Motor neuron (in vitro differentiated cells): ENCODE data around the gene GIGYF2. TPM values are rescaled to one million over a fixed set of nuclear protein-coding genes. Genes with fewer than 3 reads are reported as not detected.

ENCODE experiments used
- ATAC-seq, 8 experiments: fragments of 200-7000 bp; cut with Tn5 transposase; replicated peaks in 6 of 8; 2 replicates each; pipeline ENCODE4 v1.8.0; 2021; ENCODE audit warnings: mild to moderate bottlenecking in 8 of 8, moderate library complexity in 8 of 8
- H3K27ac ChIP-seq, 2 donors: fragments of 250-450 bp; sonication (Bioruptor Pico); 2 replicates each; pipeline ENCODE4 v1.9.0; 2021; ENCODE audit warnings: antibody characterized with exemption in 2 of 2, mild to moderate bottlenecking in 2 of 2, moderate library complexity in 1 of 2
- H3K4me1 ChIP-seq, 2 donors: fragments of 250-450 bp; sonication (Bioruptor Pico); replicated peaks in 1 of 2; 2 replicates each; pipeline ENCODE4 v1.6.1; 2021; ENCODE audit warnings: antibody characterized with exemption in 2 of 2, mild to moderate bottlenecking in 2 of 2, moderate library complexity in 1 of 2
- H3K4me3 ChIP-seq, 5 donors: fragments of 250-450 bp; sonication (Bioruptor Pico); 2 replicates each; pipeline ENCODE4 v1.9.0; 2021; ENCODE audit warnings: antibody characterized with exemption in 5 of 5, mild to moderate bottlenecking in 5 of 5, moderate library complexity in 4 of 5
- WGBS, 10 experiments: fragments of 450-650 bp; shearing (Covaris generic); methylation state at CpG; one replicate each; pipeline ENCODE4 v1.0.0; 2022; 5-methylcytosine and 5-hydroxymethylcytosine counted together
- in situ Hi-C, 9 experiments: fragments of 400-800 bp; cut with MboI; loops; one replicate each; pipeline ENCODE4 v1.15.0; 2021; ENCODE audit warnings: low sequenced_read_pairs in 9 of 9, low pct_unique_long_range_greater_than_20kb in 2 of 9; ENCODE audit not compliant: unreplicated experiment in 9 of 9
- total RNA-seq, 8 experiments: library from RNA; unstranded; fragments of 300-600 nt; gene quantifications; 2 replicates each; pipeline versions ENCODE4 v1.2.3 to v1.2.4, GENCODE V29; 2022

GIGYF2 gene
- total RNA-seq, 8 experiments from 2014 or later: 43.9 to 74.2 (median 53.6) TPM

DNA sequence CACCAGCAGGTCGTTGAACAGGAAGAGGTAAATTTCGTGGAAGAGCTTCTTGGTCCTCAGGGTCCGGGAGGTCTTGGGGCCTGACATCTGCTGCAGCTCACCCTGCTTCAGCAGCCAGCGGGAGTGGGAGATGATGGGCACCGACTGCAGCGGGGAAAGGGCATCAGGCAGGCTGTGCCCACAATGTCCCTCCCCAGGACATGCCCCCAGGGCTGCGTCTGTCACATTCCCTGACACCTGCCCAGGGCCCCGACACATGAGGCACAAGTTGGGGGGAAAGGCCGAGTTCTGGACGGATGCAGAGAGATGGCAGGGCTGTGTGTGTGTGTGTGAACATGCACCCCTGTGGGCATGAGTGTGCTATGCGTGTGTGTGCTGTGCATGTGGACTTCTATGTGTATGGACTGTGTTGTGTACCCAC lies 186.9 kb downstream of the GIGYF2 start:
- ATAC-seq: peak in 1 of 8 experiments; percentile 3
- WGBS, 10 experiments: 60 to 80% methylated on average over 1 to 7 of the region's 11 CpGs; no CpG with 5 or more reads in 8 of the 10 experiments
- no peaks in the 10 kb centered on the region for H3K4me1 ChIP-seq
- no peak overlapping the region for H3K27ac ChIP-seq
- H3K4me3 ChIP-seq: no peak overlapping the region
- in situ Hi-C loops: no loop called here

DNA sequence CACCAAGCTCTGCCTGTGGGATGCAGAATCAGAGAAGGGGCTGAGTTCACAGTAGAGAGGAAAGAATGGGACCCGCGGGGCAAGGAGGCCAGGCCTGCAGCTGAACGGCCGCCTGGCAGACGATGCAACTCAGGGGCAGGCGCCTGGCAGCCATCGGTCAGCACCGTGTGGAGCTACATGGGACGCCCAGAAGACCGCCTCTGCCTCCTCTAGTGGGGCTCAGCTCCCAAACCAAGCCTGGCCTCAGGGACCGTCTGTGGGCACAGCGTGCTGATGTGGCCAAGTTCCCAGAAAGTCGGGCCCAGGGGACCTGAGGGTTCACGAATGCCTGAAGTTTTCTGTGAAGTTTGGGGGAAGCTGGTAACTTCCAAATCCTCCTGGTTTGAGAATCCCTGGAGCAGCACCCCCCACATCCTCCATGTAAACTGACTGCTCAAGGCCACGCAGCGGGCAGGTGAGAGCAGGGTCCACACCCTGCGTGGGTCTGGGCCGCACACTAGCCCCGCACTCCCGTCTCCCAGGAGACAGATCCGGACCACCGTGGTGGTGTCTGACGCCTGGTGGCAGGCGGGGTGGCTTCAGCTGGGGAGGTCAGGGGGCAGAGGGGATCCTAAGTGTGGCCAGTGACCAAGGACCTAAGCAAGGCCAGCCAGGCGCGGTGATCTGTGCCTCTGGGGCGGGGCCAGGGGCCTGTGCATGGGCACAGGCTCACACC lies 187.6 kb downstream of the GIGYF2 start:
- in situ Hi-C loops: no loop called here
- 70 to 95% (median 93%) methylated on average over 2 to 14 of the region's 27 CpGs; no CpG with 5 or more reads in 5 of the 10 experiments for WGBS, 10 experiments
- no peak overlapping the region for H3K27ac ChIP-seq
- H3K4me1 ChIP-seq: no peaks in the 10 kb centered on the region
- peak in 2 of 8 experiments; percentile 12 to 15 for ATAC-seq
- H3K4me3 ChIP-seq: no peak overlapping the region

DNA sequence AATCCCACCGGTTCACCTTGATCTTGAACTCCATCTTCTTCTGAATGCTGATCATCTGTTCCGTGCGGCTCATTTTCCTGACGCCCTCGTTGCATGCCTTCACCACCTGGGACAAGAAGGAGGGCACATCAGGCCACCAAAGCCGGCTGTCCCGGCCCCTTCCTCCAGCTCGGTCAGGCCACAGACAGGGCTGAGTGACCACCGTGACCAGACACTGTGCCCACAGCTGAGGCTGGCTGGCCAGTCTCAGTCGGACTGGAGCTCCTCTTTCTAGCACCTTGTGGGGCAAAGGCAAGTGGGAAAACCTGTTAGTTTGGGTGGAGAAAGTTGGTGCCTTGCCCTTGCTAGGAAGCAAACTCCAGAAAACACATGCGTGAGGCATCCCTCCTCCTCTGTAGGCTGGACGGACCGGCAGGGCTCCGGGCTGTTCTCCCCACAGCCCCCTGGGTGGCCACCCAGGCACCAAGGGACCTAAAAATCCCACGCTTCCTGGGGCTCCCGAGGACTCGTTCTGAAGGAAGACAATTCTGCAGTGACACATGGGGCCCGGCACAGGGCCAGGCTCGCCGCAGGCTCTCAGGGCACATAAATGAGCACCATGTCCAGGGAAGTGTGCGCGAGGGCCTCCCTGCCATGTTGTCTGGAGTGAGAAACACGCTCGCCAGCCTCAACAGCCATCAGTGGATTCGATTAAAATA lies 188.3 kb downstream of the GIGYF2 start:
- ATAC-seq: no peak
- 75 to 100% (median 93%) methylated on average over 1 to 12 of the region's 25 CpGs; no CpG with 5 or more reads in 4 of the 10 experiments for WGBS, 10 experiments
- H3K4me3 ChIP-seq: no peak overlapping the region
- H3K4me1 ChIP-seq: no peaks in the 10 kb centered on the region
- H3K27ac ChIP-seq: no peak overlapping the region
- in situ Hi-C loops: no loop called here

DNA sequence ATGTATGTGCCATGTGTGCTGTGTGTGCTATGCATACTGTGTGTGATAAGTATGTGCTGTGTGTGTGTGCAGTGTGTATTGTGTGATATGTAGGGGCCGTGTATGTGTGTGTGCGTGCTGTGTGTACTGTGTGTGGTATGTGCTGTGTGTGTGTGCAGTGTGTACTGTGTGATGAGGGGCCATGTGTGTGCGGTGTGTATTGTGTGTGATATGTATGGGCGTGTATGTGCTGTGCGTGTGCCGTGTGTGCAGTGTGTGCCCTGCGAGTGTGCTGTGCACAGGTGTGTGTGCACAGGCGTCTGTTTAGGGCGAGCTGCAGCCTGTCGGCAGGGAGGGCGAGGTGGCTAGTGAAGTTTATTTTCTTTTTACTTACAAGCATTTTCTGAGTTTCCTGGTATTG lies 189.0 kb downstream of the GIGYF2 start:
- WGBS, 10 experiments: 83 to 98% (median 94%) methylated on average over 2 to 9 of the region's 11 CpGs; no CpG with 5 or more reads in 4 of the 10 experiments
- H3K4me1 ChIP-seq: peaks cover 5% of the 10 kb centered on the region in 2 donors
- H3K4me3 ChIP-seq: no peak overlapping the region
- no peak overlapping the region for H3K27ac ChIP-seq
- no peak for ATAC-seq
- in situ Hi-C loops: no loop called here

DNA sequence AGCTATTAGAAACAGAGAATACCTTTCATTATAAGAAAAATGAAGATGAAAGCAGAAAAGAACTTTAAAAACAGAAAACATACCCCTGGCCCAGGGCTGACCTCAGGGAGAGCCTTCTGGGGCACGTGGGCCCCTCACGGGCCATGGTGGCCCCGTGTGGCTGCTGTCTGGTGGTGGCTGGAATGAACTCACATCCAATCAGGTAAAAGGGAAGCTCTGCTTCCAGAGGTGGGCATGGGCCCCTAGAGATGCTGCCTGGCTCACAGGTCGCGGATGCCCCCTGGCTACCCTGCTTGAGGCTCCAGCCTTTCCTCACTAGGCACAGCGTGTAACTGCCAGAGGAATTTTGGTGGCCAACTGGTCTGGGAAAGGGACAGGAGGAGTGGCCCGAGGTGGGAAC lies 189.5 kb downstream of the GIGYF2 start:
- Histone ChIP-seq H3K4me1 (peaks cover 7 to 8% of the 10 kb centered on the region in 2 donors), H3K4me3 (no peak overlapping the region), H3K27ac (no peak overlapping the region)
- in situ Hi-C loops: no loop called here
- ATAC-seq: no peak
- whole genome bisulfite sequencing, 10 experiments: 71 to 93% (median 83%) methylated on average over 2 to 5 of the region's 7 CpGs; no CpG with 5 or more reads in 3 of the 10 experiments

DNA sequence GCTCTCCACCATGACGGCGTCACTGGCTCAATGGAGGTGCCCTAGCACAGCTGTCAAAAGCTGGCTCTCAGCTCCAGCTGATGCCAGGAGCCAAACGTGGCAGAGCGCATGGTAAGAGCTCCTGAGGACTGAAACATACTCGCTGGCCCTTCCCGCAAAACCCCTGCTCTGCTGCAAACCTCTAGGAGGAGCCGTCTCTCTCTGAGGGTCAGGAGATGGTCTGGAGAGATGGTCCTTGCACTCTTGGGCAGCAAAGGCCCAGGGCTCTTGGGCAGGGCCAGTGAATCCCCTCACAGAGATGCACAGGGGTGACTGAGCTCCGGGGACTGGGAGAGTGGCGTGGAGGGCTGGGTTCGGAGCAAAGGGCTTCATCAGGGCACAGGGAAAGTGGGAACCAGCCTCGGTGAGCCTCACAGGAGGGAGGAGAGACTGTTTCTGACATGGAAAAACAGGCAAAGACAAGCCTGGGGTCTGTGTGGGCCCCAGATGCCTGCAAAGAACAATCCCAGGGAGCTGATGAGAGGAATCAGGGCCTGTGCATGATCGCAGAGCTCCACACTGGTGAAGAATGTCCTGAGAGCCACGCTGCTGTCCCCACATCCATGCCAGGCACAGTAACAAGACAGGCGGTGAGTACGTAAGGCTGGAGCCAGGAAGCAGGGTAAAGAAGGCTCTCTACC lies 190.2 kb downstream of the GIGYF2 start:
- 67 to 100% (median 87%) methylated on average over 1 to 12 of the region's 15 CpGs; no CpG with 5 or more reads in 3 of the 10 experiments for WGBS, 10 experiments
- in situ Hi-C loops: no loop called here
- Histone ChIP-seq H3K27ac (no peak overlapping the region), H3K4me3 (no peak overlapping the region), H3K4me1 (peaks cover 7 to 8% of the 10 kb centered on the region in 2 donors)
- ATAC-seq: peak in 2 of 8 experiments; percentile 34 to 38

DNA sequence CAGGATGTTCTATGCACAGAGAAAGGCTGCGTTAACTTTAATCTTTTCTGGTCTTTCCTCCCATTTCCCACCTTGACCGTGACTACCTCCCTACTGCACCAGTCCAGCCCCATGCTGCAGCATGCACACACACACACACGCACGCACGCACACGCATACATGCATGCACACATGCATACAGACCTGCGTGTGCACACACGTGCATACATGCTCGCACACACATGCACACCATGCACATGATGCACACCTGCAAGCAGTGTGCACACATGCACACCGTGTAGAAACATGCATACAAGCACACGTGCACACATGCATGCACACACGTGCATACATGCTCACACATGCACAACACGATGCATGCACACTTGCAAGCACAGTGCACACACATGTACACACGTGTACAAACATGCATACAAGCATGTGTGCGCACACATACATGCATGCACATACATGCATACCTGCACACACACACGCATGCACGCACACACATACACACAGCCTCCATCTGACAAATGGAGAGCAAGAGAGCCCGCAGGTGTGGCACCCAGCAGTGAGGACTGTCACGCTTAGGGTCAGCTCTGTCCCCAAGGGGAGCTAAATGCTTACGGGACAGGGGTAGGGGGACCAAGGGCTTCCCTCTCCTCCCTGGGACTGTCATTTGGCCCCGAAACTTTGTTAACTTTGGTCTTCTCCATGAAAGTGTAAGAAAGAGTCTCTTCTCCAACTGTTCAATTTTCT lies 191.1 kb downstream of the GIGYF2 start:
- 81 to 100% (median 86%) methylated on average over 1 to 14 of the region's 21 CpGs; no CpG with 5 or more reads in 3 of the 10 experiments for WGBS, 10 experiments
- no peak for ATAC-seq
- in situ Hi-C loops: no loop called here
- Histone ChIP-seq H3K4me3 (no peak overlapping the region), H3K4me1 (peaks cover 7 to 8% of the 10 kb centered on the region in 2 donors), H3K27ac (no peak overlapping the region)

DNA sequence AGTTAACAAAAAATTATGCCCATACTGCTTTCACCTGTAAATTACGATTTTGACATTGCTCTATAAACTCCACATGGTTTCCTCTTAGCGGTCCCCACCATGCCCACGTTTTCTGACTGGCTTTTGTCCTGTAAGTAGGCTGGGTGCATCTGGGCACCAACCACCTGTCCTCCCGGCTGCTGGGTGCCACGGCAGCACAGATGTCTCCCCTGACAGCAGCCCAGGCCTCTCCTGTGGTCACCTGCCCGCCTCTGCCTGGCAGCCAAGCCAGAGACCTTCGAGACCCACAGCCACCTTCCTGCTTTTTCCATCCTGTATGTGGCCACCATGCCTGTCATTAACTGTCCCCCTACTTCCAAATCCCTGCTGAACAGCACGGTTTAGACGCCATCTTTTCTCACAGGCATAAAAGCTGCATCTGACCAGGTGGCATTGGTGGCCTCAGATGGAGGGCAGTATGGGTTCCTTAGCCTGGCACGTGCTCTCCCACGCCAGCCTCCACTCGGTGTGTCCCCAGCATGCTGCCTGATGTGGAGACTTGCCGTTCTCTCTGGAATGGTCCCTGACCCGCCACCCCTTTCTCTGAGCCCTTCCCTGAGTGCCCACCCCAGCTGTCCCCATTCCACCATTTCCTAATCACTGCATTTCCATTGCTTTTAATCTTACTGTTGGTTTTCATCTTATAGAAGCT lies 191.9 kb downstream of the GIGYF2 start:
- in situ Hi-C loops: no loop called here
- ATAC-seq: no peak
- Histone ChIP-seq H3K4me1 (peaks cover 7 to 8% of the 10 kb centered on the region in 2 donors), H3K27ac (no peak overlapping the region), H3K4me3 (no peak overlapping the region)
- WGBS, 10 experiments: 10 to 92% (median 80%) methylated on average over 1 to 8 of the region's 14 CpGs; no CpG with 5 or more reads in 3 of the 10 experiments

DNA sequence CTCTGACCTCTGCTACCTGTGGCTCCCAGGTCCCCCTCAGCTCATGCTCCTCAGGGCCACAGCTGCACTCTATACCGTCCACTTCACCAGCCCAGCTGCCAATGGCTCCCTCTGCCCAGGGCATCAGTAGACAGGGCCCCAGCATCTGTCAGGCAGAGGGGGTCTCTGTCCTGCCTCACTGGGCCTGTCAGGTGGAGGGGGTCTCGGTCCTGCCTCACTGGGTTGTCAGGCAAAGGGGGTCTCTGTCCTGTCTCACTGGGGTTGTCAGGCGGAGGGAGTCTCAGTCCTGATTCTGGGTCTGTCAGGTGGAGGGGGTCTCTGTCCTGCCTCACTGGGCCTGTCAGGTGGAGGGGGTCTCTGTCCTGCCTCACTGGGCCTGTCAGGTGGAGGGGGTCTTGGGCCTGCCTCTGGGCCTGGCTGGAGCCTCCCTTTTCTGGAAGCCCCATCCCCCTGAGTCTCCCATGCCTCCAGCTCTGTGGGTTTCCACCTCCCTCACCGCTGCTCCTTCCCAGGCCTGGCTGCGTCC lies 192.8 kb downstream of the GIGYF2 start:
- Histone ChIP-seq H3K4me1 (peaks cover 7 to 8% of the 10 kb centered on the region in 2 donors), H3K4me3 (no peak overlapping the region), H3K27ac (no peak overlapping the region)
- no peak for ATAC-seq
- WGBS, 10 experiments: 48 to 100% (median 85%) methylated on average over 1 to 2 of the region's 5 CpGs; no CpG with 5 or more reads in 4 of the 10 experiments
- in situ Hi-C loops: no loop called here

DNA sequence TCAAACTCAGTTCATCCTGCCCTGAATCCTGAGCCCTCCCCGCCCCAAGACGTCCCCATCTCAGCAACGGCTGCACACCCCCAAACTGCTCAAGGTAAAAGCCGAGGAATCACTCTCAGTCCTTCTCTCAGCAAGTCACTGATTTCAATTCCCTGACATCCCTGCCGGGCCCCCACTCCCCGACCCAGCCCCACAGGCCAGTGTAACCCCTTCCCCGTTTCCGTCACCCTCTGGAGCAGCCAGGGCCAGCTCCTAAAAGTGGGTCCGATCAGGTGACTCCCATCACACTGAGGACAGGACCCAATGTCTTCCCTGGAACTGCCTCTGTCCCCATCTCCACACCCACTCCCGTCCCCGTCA lies 193.4 kb downstream of the GIGYF2 start:
- H3K4me1 ChIP-seq: peaks cover 7 to 8% of the 10 kb centered on the region in 2 donors
- H3K27ac ChIP-seq: no peak overlapping the region
- 90 to 100% (median 100%) methylated on average over 1 to 2 of the region's 11 CpGs; no CpG with 5 or more reads in 7 of the 10 experiments for WGBS, 10 experiments
- no peak overlapping the region for H3K4me3 ChIP-seq
- ATAC-seq: no peak
- in situ Hi-C loops: no loop called here

DNA sequence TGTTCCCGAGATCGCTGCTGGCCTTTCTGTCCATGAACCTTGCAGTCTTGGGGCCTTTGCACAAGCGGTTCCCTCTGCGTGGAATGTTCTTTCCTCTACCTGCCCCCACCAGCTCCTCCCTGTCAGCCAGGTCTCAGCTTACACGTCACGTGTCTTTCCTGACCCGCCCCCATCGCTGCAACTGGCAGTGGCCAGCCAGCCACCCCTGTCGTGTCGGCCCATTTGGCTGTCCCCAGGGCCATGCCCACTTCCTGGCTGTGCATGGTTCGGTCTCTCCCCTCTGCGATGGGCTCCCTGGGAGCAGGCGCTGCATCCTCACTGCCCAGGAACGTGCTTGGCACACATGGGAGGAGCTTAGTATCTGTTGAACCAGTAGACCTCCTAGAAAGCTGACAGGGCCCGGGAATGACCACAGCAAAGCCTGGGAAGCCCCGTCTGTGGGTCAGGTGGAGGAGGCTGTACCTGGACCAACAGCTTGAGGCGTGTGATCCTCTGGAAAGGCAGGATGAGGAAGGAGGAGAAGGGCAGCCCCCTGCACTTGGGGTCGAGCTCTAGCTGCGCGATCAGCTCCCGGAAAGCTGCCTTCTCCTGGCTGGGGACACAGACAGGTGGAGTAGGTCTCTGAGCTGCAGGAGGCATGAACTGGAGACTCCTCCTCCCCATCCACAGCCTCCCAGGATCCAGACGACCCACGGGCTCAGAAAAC lies 193.9 kb downstream of the GIGYF2 start:
- Histone ChIP-seq H3K27ac (no peak overlapping the region), H3K4me1 (peaks cover 7 to 8% of the 10 kb centered on the region in 2 donors), H3K4me3 (no peak overlapping the region)
- ATAC-seq: peak in 7 of 8 experiments; percentile 14 to 89 (median 85)
- in situ Hi-C loops: no loop called here
- WGBS, 10 experiments: 20 to 90% (median 34%) methylated on average over 1 to 11 of the region's 23 CpGs; no CpG with 5 or more reads in 4 of the 10 experiments
